Neuronal stem cell (in vitro differentiated cells): ENCODE measurements around the gene URB2. TPM values are rescaled to one million over a fixed set of nuclear protein-coding genes. Genes with fewer than 3 reads are reported as not detected.

Experiments
- DNase-seq: peaks from one replicate; pipeline ENCODE4 v3.0.0-alpha.2; 2013; ENCODE audit warnings: low spot score
- H2AFZ ChIP-seq: one replicate; pipeline ENCODE4 v1.6.1; 2013; ENCODE audit warnings: mild to moderate bottlenecking, low read length, inconsistent platforms
- H2AK5ac ChIP-seq: 2 replicates; pipeline ENCODE4 v1.6.1; 2013; ENCODE audit warnings: low read depth, mild to moderate bottlenecking, inconsistent platforms, low read length, moderate library complexity, mixed read lengths
- H2BK120ac ChIP-seq: 2 replicates; pipeline ENCODE4 v1.6.1; 2013; ENCODE audit warnings: low read depth, mild to moderate bottlenecking, inconsistent platforms, low read length, moderate library complexity, mixed read lengths
- H2BK12ac ChIP-seq: one replicate; pipeline ENCODE4 v1.6.1; 2013; ENCODE audit warnings: low read length, inconsistent platforms
- H2BK15ac ChIP-seq: 2 replicates; pipeline ENCODE4 v1.6.1; 2013; ENCODE audit warnings: mild to moderate bottlenecking, low read length, inconsistent platforms, mixed read lengths
- H2BK5ac ChIP-seq: one replicate; pipeline ENCODE4 v1.6.1; 2013; ENCODE audit warnings: inconsistent platforms, mild to moderate bottlenecking, low read length, moderate library complexity
- H3K14ac ChIP-seq: one replicate; pipeline ENCODE4 v1.6.1; 2013; ENCODE audit warnings: low read length, inconsistent platforms
- H3K18ac ChIP-seq: 2 replicates; pipeline ENCODE4 v1.6.1; 2013; ENCODE audit warnings: low read length, inconsistent platforms
- H3K23ac ChIP-seq: 2 replicates; pipeline ENCODE4 v1.6.1; 2013; ENCODE audit warnings: low read depth, mild to moderate bottlenecking, mixed read lengths, low read length, inconsistent platforms; ENCODE audit not compliant: poor library complexity
- H3K27ac ChIP-seq: replicated peaks from 3 replicates; pipeline ENCODE4 v1.5.1; 2013; ENCODE audit warnings: low read length, inconsistent platforms
- H3K27me3 ChIP-seq, 3 experiments: 2 replicates each; pipeline ENCODE4 v1.6.1; 2013; ENCODE audit warnings: low read length in 3 of 3, mild to moderate bottlenecking in 2 of 3, inconsistent platforms in 1 of 3, low read depth in 1 of 3, mixed read lengths in 1 of 3, moderate library complexity in 1 of 3; ENCODE audit not compliant: control insufficient read depth in 3 of 3, insufficient read depth in 3 of 3
- H3K36me3 ChIP-seq, 2 donors: replicated peaks in 1 of 2; 2 replicates each; pipeline ENCODE4 v1.6.1; 2013; ENCODE audit warnings: low read length in 2 of 2; ENCODE audit not compliant: control insufficient read depth in 2 of 2, insufficient read depth in 2 of 2
- H3K4ac ChIP-seq: 2 replicates; pipeline ENCODE4 v1.6.1; 2013; ENCODE audit warnings: inconsistent platforms, mild to moderate bottlenecking, low read length, moderate library complexity
- H3K4me1 ChIP-seq, 2 donors: 1 replicate in 1 of 2; 2 replicates in 1 of 2; pipeline ENCODE4 v1.6.1; 2013; ENCODE audit warnings: low read length in 2 of 2, low read depth in 1 of 2; ENCODE audit not compliant: control insufficient read depth in 2 of 2, insufficient read depth in 1 of 2
- H3K4me2 ChIP-seq: one replicate; pipeline ENCODE4 v1.6.1; 2013; ENCODE audit warnings: mild to moderate bottlenecking, low read length, inconsistent platforms; ENCODE audit not compliant: insufficient read depth, poor library complexity, severe bottlenecking
- H3K4me3 ChIP-seq, 2 donors: 2 replicates each; pipeline ENCODE4 v1.5.1; 2013; ENCODE audit warnings: low read length in 2 of 2, mild to moderate bottlenecking in 2 of 2, inconsistent platforms in 1 of 2, moderate library complexity in 1 of 2
- H3K79me1 ChIP-seq: one replicate; pipeline ENCODE4 v1.6.1; 2013; ENCODE audit warnings: low read depth, mild to moderate bottlenecking, inconsistent platforms, low read length, moderate library complexity
- H3K9ac ChIP-seq: one replicate; pipeline ENCODE4 v1.6.1; 2013; ENCODE audit warnings: mild to moderate bottlenecking, low read depth, low read length, inconsistent platforms; ENCODE audit not compliant: poor library complexity
- H3K9me3 ChIP-seq, 2 donors: replicated peaks in 1 of 2; 2 replicates each; pipeline versions ENCODE3 to v1.6.1; 2013; ENCODE audit warnings: low read length in 2 of 2, mild to moderate bottlenecking in 2 of 2, inconsistent platforms in 1 of 2, low read depth in 1 of 2, mixed read lengths in 1 of 2, moderate library complexity in 1 of 2; ENCODE audit not compliant: control insufficient read depth in 2 of 2, insufficient read depth in 1 of 2
- H4K8ac ChIP-seq: one replicate; pipeline ENCODE4 v1.6.1; 2013; ENCODE audit warnings: low read depth, mild to moderate bottlenecking, inconsistent platforms, low read length, moderate library complexity
- H4K91ac ChIP-seq: one replicate; pipeline ENCODE4 v1.6.1; 2013; ENCODE audit warnings: low read length, low read depth, mild to moderate bottlenecking, inconsistent platforms; ENCODE audit not compliant: poor library complexity
- WGBS, 2 donors: extraction: QIAGEN DNeasy Blood & Tissue Kit; methylation state at CpG; one replicate each; pipeline ENCODE4 v1.1.7; 2013; ENCODE audit warnings: missing lambda C conversion rate in 2 of 2, mixed read lengths in 1 of 2; ENCODE audit not compliant: insufficient read length in 2 of 2, insufficient replicate concordance in 1 of 2; ENCODE audit errors: extremely low coverage in 2 of 2; 5-methylcytosine and 5-hydroxymethylcytosine counted together
- polyA plus RNA-seq, 2 experiments: library from polyadenylated mRNA; stranded (reverse); fragments of 200-250 nt; gene quantifications; one replicate each; pipeline ENCODE4 v1.2.3, GENCODE V29; 2013

The URB2 gene
- 4.5 TPM for polyA plus RNA-seq (2013, experiment 1 of 2)
- polyA plus RNA-seq (2013, experiment 2 of 2): 4.6 TPM

DNA sequence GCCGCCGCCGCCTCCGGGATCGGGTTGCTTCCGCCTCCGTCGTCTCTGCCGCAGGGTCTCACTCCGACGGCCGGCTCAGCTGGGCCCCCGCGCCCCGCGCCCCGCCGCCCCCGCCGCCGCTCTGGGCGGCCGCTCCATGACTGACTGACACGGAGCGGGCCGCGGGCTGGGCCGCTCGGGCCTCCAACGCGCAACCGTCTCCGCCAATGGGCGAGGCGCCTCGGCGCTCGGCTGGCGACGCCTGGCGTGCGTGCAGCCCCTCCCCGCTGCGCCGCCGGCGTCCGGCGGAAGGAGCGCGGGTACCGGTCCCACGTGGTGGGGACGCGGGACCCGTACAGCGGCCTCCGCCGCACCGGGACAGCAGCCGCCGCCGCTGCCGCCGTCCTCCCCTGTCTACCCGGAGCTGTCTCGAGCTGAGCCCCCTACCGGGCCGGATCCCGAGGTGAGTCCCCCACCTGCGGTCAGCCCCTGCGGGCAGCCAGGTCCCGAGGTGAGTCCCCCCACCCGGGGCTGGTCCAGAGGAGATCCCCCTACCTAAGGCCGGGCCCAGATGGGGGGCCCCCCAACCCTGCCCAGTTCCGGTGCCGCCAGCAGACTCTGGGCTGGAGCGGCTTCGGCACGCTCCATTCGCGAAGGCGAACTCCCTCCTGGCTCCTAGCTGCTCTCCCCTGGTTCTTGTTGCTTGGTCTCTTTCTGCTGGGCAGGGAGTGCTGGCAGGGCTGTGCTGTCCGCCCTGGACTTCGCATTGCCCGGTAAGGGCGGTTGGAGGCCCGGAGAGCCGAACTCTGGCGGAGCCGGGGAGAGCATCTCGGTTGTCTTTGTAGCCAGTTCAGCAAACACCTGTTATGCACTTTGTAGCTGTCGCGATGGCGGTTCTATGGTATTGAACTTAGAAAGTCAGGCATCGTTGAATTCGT, at the start of gene URB2, which contains the start of gene TAF5L:
TSS of gene URB2 (plus strand) at position 333 of the 917 bp plus-strand sequence. CDS start 1,387 bp downstream, outside the sequence.
TSS of gene TAF5L (minus strand) at position 208 of the 917 bp plus-strand sequence. CDS start 11,640 bp downstream, outside the sequence.
- no CpG with 5 or more reads among the region's 97 CpGs for WGBS, 2 donors
- Histone ChIP-seq H3K4me1 (peaks cover 5 to 7% of the 10 kb centered on the region in 2 donors), H3K27ac (peak within 1 kb of the TSS; percentile 84)

DNA sequence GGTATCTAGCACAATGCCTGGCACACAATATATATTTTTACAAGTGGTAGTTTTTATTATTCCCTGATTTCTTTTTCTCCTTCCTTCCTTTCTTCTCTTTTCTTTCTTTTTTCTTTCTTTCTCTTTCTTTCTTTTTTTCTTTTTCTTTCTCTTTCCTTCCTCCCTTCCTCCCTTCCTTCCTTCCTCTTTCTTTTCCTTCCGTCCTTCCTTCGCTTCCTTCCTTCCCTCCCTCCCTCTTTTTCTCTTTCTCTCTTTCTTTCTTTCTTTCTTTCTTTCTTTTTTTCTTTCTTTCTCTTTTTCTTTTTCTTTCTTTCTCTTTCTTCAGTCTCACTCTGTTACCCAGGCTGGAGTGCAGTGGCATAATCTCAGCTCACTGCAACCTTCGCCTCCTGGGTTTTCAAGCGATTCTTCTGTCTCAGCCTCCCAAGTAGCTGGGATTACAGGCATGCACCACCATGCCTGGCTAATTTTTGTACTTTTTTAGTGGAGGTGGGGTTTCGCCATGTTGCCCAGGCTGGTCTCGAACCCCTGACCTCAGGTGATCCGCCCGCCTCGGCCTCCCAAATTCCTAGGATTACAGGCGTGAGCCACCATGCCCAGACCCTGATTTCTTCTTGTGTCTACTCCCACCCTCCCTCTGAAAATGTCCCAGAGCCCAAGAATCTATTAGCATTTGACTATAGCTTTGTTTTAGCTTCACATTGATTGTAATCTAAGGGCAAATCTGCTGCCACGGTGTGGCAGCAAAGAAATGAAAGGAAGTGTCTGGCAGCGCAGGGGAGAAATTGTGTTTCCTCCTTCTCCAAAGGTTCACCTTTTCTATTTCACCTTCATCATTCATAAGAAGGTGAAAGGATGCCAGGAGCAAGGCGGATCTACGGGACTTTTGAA, 47.6 kb upstream of the URB2 start:
- no peak overlapping the region for H3K23ac ChIP-seq
- H3K4me3 ChIP-seq: no peak overlapping the region
- no peak overlapping the region for H3K18ac ChIP-seq
- H2BK12ac ChIP-seq: no peak overlapping the region
- H3K36me3 ChIP-seq: no peaks in the 10 kb centered on the region
- peaks cover 5 to 8% of the 10 kb centered on the region in 2 donors for H3K4me1 ChIP-seq
- no peak overlapping the region for H3K14ac ChIP-seq
- no peaks in the 10 kb centered on the region for H3K79me1 ChIP-seq
- peak overlapping the region; percentile 84 for H2AFZ ChIP-seq
- no peaks in the 10 kb centered on the region for H3K27me3 ChIP-seq
- no peak overlapping the region for H2BK5ac ChIP-seq
- WGBS, 2 donors: no CpG with 5 or more reads among the region's 14 CpGs
- H3K9me3 ChIP-seq: peaks cover 0 to under 1% of the 10 kb centered on the region in 2 donors
- H2AK5ac ChIP-seq: no peak overlapping the region
- no peak overlapping the region for H2BK120ac ChIP-seq
- H3K4me2 ChIP-seq: no peak overlapping the region
- no peak for DNase-seq
- no peak overlapping the region for H4K8ac ChIP-seq
- H3K9ac ChIP-seq: no peak overlapping the region
- H3K27ac ChIP-seq: no peak overlapping the region
- no peak overlapping the region for H3K4ac ChIP-seq
- no peak overlapping the region for H2BK15ac ChIP-seq
- H4K91ac ChIP-seq: no peak overlapping the region

More for the DNA sequence above, at the start of gene URB2, which contains the start of gene TAF5L:
- Histone ChIP-seq H4K8ac (no peak within 1 kb of the TSS), H3K9ac (peak within 1 kb of the TSS; percentile 96), H2BK15ac (peak within 1 kb of the TSS; percentile 87), H2BK5ac (no peak within 1 kb of the TSS), H3K4me2 (peak within 1 kb of the TSS; percentile 97), H3K9me3 (no peaks in the 10 kb centered on the region), H3K36me3 (peaks cover 3 to 29% of the 10 kb centered on the region in 2 donors), H3K4ac (no peak within 1 kb of the TSS), H2AFZ (peak within 1 kb of the TSS; percentile 98), H3K4me3 (peak within 1 kb of the TSS; percentile 83 to 97), H3K79me1 (peaks cover 7% of the 10 kb centered on the region), H4K91ac (no peak within 1 kb of the TSS), H3K27me3 (no peaks in the 10 kb centered on the region), H3K18ac (peak within 1 kb of the TSS; percentile 77), H3K14ac (peak within 1 kb of the TSS; percentile 92), H2BK12ac (no peak within 1 kb of the TSS), H2BK120ac (no peak within 1 kb of the TSS), H3K23ac (peak within 1 kb of the TSS; percentile 95), H2AK5ac (no peak within 1 kb of the TSS)
- DNase-seq: peak; percentile 84

- no peaks in the 10 kb centered on the region for H3K79me1 ChIP-seq
- peak overlapping the region; percentile 84 for H2AFZ ChIP-seq
- DNase-seq: peak; percentile 21
- H3K4ac ChIP-seq: no peak overlapping the region
- H3K4me1 ChIP-seq: peaks cover 5 to 8% of the 10 kb centered on the region in 2 donors
- no peak overlapping the region for H2BK120ac ChIP-seq
- H3K14ac ChIP-seq: no peak overlapping the region
- no peak overlapping the region for H4K91ac ChIP-seq
- H3K27me3 ChIP-seq: no peaks in the 10 kb centered on the region
- H3K9me3 ChIP-seq: no peaks in the 10 kb centered on the region
- peak overlapping the region; percentile 2 for H2BK12ac ChIP-seq
- peak overlapping the region; percentile 7 for H3K27ac ChIP-seq
- peak overlapping the region in 1 of 2 donors; percentile 8 for H3K4me3 ChIP-seq
- H3K23ac ChIP-seq: no peak overlapping the region
- no peak overlapping the region for H3K4me2 ChIP-seq
- no peaks in the 10 kb centered on the region for H3K36me3 ChIP-seq
- H2BK5ac ChIP-seq: no peak overlapping the region
- no peak overlapping the region for H4K8ac ChIP-seq
- no peak overlapping the region for H2AK5ac ChIP-seq
- H3K9ac ChIP-seq: no peak overlapping the region
- peak overlapping the region; percentile 30 for H3K18ac ChIP-seq
- H2BK15ac ChIP-seq: no peak overlapping the region
- no CpG with 5 or more reads among the region's 9 CpGs for WGBS, 2 donors
Observed at GRCh38 chr1:229579059-229579673, 46.9 kb upstream of the URB2 start.
